PC-3 (cell line): ENCODE measurements around the gene ZRANB3. TPM values are rescaled to one million over a fixed set of nuclear protein-coding genes. Genes with fewer than 3 reads are reported as not detected.

Experiments used
- ATAC-seq: fragments of 200-7000 bp; cut with Tn5 transposase; 2 replicates; pipeline ENCODE4 v1.9.1; 2020; ENCODE audit warnings: mild to moderate bottlenecking, moderate library complexity
- BruUV-seq: library from RNA; stranded (reverse); fragments of 400-500 nt; replicated peaks from 2 replicates; lab custom pipeline; 2021; lab: Mats Ljungman, UMichigan
- CTCF ChIA-PET: fragments of 300-600 bp; sonication (Branson Sonifier 250); formaldehyde crosslinking; loops from one replicate; lab custom pipeline; 2022; ENCODE audit warnings: antibody characterized with exemption; lab: Charles Lee
- POLR2A ChIA-PET: fragments of 300-600 bp; sonication (Branson Sonifier 250); formaldehyde crosslinking; loops from one replicate; lab custom pipeline; 2022; ENCODE audit warnings: antibody characterized with exemption; ENCODE audit not compliant: unreplicated experiment; lab: Charles Lee
- DNase-seq: peaks from one replicate; pipeline ENCODE4 v3.0.0-alpha.2; 2015
- H2AFZ ChIP-seq: fragments of 300-600 bp; sonication (generic); 2 replicates; pipeline ENCODE4 v1.6.0; 2016; ENCODE audit warnings: antibody characterized with exemption, low read length
- H3F3A ChIP-seq: fragments of 300-600 bp; sonication (generic); one replicate; pipeline ENCODE4 v1.6.0; 2017; ENCODE audit warnings: antibody characterized with exemption, low read length, control low read depth, mild to moderate bottlenecking; ENCODE audit not compliant: unreplicated experiment
- H3K27ac ChIP-seq: fragments of 300-600 bp; sonication (generic); 2 replicates; pipeline ENCODE4 v1.5.1; 2016; ENCODE audit warnings: mild to moderate bottlenecking, low read length
- H3K27me3 ChIP-seq: fragments of 300-600 bp; sonication (generic); 2 replicates; pipeline ENCODE4 v1.6.1; 2016; ENCODE audit warnings: low read length, mixed read lengths
- H3K36me3 ChIP-seq: fragments of 300-600 bp; sonication (generic); 2 replicates; pipeline ENCODE4 v1.6.1; 2016; ENCODE audit warnings: low read depth, mixed run types, low read length, mixed read lengths
- H3K4me1 ChIP-seq: fragments of 300-600 bp; sonication (generic); 2 replicates; pipeline ENCODE4 v1.5.1; 2016; ENCODE audit warnings: low read length; ENCODE audit not compliant: insufficient read depth
- H3K4me2 ChIP-seq: fragments of 300-600 bp; sonication (generic); 2 replicates; pipeline ENCODE4 v1.6.0; 2016; ENCODE audit warnings: low read length
- H3K4me3 ChIP-seq: fragments of 300-600 bp; sonication (generic); 2 replicates; pipeline ENCODE4 v1.5.1; 2016; ENCODE audit warnings: mild to moderate bottlenecking, low read length, mixed read lengths
- H3K79me2 ChIP-seq: fragments of 300-600 bp; sonication (generic); 2 replicates; pipeline ENCODE4 v1.6.1; 2017; ENCODE audit warnings: low read length, mixed read lengths
- H3K9ac ChIP-seq: fragments of 300-600 bp; sonication (generic); 2 replicates; pipeline ENCODE4 v1.6.0; 2016; ENCODE audit warnings: mild to moderate bottlenecking, low read length
- H3K9me2 ChIP-seq: fragments of 300-600 bp; sonication (generic); replicated peaks from 2 replicates; pipeline ENCODE4 v1.6.1; 2016; ENCODE audit warnings: mixed run types, low read length, mixed read lengths
- H3K9me3 ChIP-seq: fragments of 300-600 bp; sonication (generic); 2 replicates; pipeline ENCODE4 v1.6.1; 2016; ENCODE audit warnings: low read length, mixed read lengths
- H4K20me1 ChIP-seq: fragments of 300-600 bp; sonication (generic); 2 replicates; pipeline ENCODE4 v1.6.1; 2016; ENCODE audit warnings: low read length, mixed read lengths
- CTCF ChIP-seq: fragments of 300-600 bp; sonication (generic); conservative IDR thresholded peaks from 2 replicates; pipeline ENCODE4 v1.5.1; 2017; ENCODE audit warnings: antibody characterized with exemption, low read depth, mild to moderate bottlenecking, low read length
- EZH2 ChIP-seq: fragments of 300-600 bp; sonication (generic); IDR thresholded peaks from one replicate; pipeline ENCODE4 v1.6.1; 2017; ENCODE audit warnings: antibody characterized with exemption, mild to moderate bottlenecking, low read length; ENCODE audit not compliant: unreplicated experiment
- EZH2phosphoT487 ChIP-seq: fragments of 300-600 bp; sonication (generic); IDR thresholded peaks from 2 replicates; pipeline ENCODE4 v1.6.1; 2018; ENCODE audit warnings: mild to moderate bottlenecking, antibody characterized with exemption, low read length, borderline replicate concordance
- intact Hi-C: fragments of 100-400 bp; cut with micrococcal nuclease; formaldehyde crosslinking; loops from 2 replicates; pipeline ENCODE4 v1.9.0; 2023
- total RNA-seq: library from RNA; depleted of rRNA; stranded (reverse); fragments of >200 nt; gene quantifications from 2 replicates; pipeline ENCODE4 v1.2.3, GENCODE V29; 2014

Gene ZRANB3
- total RNA-seq, 1 experiment from 2014 or later: 8.6 TPM

GRCh38 chr2:135485441-135485840 is 45.6 kb downstream of the ZRANB3 start:
- Histone ChIP-seq H3K4me1 (peaks cover 4% of the 10 kb centered on the region; the same call in 1 of the 2 replicates), H3K27me3 (no peaks in the 10 kb centered on the region), H3K9me3 (peaks cover 6% of the 10 kb centered on the region; the same call in 1 of the 2 replicates), H3K4me3 (no peak overlapping the region), H3K9me2 (no peaks in the 10 kb centered on the region), H4K20me1 (no peaks in the 10 kb centered on the region), H3K4me2 (no peak overlapping the region; the same call in 1 of the 2 replicates), H3K79me2 (no peaks in the 10 kb centered on the region), H3K9ac (no peak overlapping the region), H2AFZ (no peak overlapping the region), H3F3A (no peaks in the 10 kb centered on the region), H3K27ac (no peak overlapping the region), H3K36me3 (peaks cover 9% of the 10 kb centered on the region; the same call in 1 of the 2 replicates)
- ChIA-PET POLR2A (no interaction called here), CTCF (no interaction called here)
- no TSS peak for BruUV-seq
- peak; percentile 80 for DNase-seq
- intact Hi-C loops: no loop called here
- TF ChIP-seq EZH2phosphoT487: no peak
- TF ChIP-seq EZH2: no peak
- no peak for TF ChIP-seq CTCF
- ATAC-seq: peak; percentile 99

- no peaks in the 10 kb centered on the region for H4K20me1 ChIP-seq
Observed at GRCh38 chr2:135475128-135475527, 55.9 kb downstream of the ZRANB3 start.

More at GRCh38 chr2:135475128-135475527, 55.9 kb downstream of the ZRANB3 start:
- Histone ChIP-seq H3K9me2 (no peaks in the 10 kb centered on the region), H3K36me3 (no peaks in the 10 kb centered on the region), H3K4me3 (no peak overlapping the region), H3K4me1 (no peaks in the 10 kb centered on the region), H3F3A (no peaks in the 10 kb centered on the region), H3K9ac (no peak overlapping the region), H3K27me3 (no peaks in the 10 kb centered on the region), H3K9me3 (no peaks in the 10 kb centered on the region), H3K4me2 (no peak overlapping the region), H3K27ac (no peak overlapping the region), H3K79me2 (no peaks in the 10 kb centered on the region), H2AFZ (no peak overlapping the region)
- ATAC-seq (no peak), DNase-seq (no peak)
- TF ChIP-seq EZH2phosphoT487: no peak
- no peak for TF ChIP-seq CTCF
- no peak for TF ChIP-seq EZH2
- intact Hi-C loops: no loop called here
- ChIA-PET CTCF (no interaction called here), POLR2A (no interaction called here)
- no TSS peak for BruUV-seq
